ENCODE measurements around the gene C6orf141.

DNA sequence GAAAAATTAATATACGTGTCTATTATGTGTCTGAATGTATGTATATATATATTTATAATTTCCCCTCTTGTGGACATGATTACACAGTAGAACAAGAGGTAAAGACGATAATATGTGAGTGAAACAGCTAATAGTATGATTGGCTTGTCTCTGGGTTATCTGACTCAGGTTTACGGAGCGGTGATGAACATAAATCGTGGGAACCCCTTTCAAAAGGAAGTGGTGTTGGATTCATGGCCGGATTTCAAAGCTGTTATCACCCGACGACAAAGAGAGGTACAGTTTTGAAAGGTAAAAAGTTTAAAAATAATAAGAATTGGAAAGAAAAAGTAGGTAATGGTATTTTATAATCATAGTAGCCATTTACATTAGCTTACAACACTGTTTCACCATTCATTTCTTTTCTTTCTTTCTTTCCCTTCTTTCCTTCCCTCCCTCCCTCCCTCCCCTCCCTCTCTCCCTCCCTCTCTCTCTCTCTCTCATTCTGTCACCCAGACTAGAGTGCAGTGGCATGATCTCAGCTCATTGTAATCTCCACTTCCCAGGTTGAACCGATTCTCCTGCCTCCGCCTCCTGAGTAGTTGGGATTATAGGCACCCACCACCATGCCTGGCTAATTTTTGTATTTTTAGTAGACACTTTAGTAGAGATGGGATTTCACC is 34.9 kb upstream of the C6orf141 start:
- TF ChIP-seq, protein P1, sequence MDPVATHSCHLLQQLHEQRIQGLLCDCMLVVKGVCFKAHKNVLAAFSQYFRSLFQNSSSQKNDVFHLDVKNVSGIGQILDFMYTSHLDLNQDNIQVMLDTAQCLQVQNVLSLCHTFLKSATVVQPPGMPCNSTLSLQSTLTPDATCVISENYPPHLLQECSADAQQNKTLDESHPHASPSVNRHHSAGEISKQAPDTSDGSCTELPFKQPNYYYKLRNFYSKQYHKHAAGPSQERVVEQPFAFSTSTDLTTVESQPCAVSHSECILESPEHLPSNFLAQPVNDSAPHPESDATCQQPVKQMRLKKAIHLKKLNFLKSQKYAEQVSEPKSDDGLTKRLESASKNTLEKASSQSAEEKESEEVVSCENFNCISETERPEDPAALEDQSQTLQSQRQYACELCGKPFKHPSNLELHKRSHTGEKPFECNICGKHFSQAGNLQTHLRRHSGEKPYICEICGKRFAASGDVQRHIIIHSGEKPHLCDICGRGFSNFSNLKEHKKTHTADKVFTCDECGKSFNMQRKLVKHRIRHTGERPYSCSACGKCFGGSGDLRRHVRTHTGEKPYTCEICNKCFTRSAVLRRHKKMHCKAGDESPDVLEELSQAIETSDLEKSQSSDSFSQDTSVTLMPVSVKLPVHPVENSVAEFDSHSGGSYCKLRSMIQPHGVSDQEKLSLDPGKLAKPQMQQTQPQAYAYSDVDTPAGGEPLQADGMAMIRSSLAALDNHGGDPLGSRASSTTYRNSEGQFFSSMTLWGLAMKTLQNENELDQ (CRISPR knock-in tag; IDR thresholded peaks at IDR 0.05; ENCODE audit: borderline replicate concordance) = no peak
- TF ChIP-seq CTCF (CRISPR knock-in tag; IDR thresholded peaks at IDR 0.05) (no peak), ZBTB3 (CRISPR knock-in tag; IDR thresholded peaks at IDR 0.05; ENCODE audit: borderline replicate concordance, low read depth) (no peak), IRF2 (CRISPR knock-in tag; IDR thresholded peaks at IDR 0.05) (no peak), CREM (IDR thresholded peaks at IDR 0.05) (no peak), CREM (CRISPR knock-in tag; IDR thresholded peaks at IDR 0.05) (no peak)

Measured in HepG2 (cell line).